Chondrocyte (in vitro differentiated cells): ENCODE data around the gene IFNB1. TPM values are rescaled to one million over a fixed set of nuclear protein-coding genes. Genes with fewer than 3 reads are reported as not detected.

Source experiments
- DNase-seq: peaks from one replicate; pipeline ENCODE4 v3.0.0; 2021; ENCODE audit warnings: mixed read lengths, low spot score
- H3K27ac Mint-ChIP-seq: one replicate; pipeline ENCODE4 v1.8.0; 2021; ENCODE audit warnings: mild to moderate bottlenecking, moderate library complexity, mixed read lengths; ENCODE audit not compliant: unreplicated experiment
- H3K27me3 Mint-ChIP-seq: 2 replicates; pipeline ENCODE4 v1.8.0; 2021; ENCODE audit warnings: low read depth, mixed read lengths
- H3K36me3 Mint-ChIP-seq: 2 replicates; pipeline ENCODE4 v1.8.0; 2021; ENCODE audit warnings: low read depth, mixed read lengths
- H3K4me1 Mint-ChIP-seq: 2 replicates; pipeline ENCODE4 v1.8.0; 2021; ENCODE audit warnings: low read depth, mild to moderate bottlenecking, mixed read lengths
- H3K4me3 Mint-ChIP-seq: one replicate; pipeline ENCODE4 v1.8.0; 2021; ENCODE audit warnings: mild to moderate bottlenecking, moderate library complexity, mixed read lengths; ENCODE audit not compliant: unreplicated experiment
- H3K9me3 Mint-ChIP-seq: 2 replicates; pipeline ENCODE4 v1.8.0; 2021; ENCODE audit warnings: low read depth, mixed read lengths
- long read RNA-seq: library from polyadenylated mRNA; stranded (forward); transcript quantifications from one replicate; pipeline ENCODE4 v2.0.0, GENCODE V29; 2021
- total RNA-seq: library from RNA; stranded (reverse); gene quantifications from 3 replicates; pipeline ENCODE4 v1.2.1, GENCODE V29; 2021
- TF ChIP-seq, protein P1 (sequence below): fragments of 200-600 bp; sonication (generic); IDR thresholded peaks from 2 replicates; pipeline ENCODE4 v1.5.0; 2021; ENCODE audit warnings: antibody characterized with exemption, mild to moderate bottlenecking, moderate library complexity

The IFNB1 gene
- not detected in 3 replicates for total RNA-seq
- long read RNA-seq: 0 reads

DNA sequence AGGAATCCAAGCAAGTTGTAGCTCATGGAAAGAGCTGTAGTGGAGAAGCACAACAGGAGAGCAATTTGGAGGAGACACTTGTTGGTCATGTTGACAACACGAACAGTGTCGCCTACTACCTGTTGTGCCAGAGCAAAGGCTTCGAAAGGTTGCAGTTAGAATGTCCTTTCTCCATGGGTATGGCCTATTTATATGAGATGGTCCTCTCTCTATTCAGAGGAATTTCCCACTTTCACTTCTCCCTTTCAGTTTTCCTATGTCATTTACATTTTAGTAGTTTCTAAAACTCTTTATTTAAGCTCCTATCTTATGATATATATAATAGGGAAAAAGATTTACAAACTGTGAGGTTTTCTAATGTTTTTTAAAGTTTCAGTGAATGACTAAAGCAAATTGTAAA, at the start of gene IFNB1:
Gene IFNB1, minus strand, starts transcription at position 162 of the 400 bp plus-strand sequence. Its CDS starts 73 bp downstream, at position 89.
- no peak for DNase-seq
- TF ChIP-seq, protein P1, sequence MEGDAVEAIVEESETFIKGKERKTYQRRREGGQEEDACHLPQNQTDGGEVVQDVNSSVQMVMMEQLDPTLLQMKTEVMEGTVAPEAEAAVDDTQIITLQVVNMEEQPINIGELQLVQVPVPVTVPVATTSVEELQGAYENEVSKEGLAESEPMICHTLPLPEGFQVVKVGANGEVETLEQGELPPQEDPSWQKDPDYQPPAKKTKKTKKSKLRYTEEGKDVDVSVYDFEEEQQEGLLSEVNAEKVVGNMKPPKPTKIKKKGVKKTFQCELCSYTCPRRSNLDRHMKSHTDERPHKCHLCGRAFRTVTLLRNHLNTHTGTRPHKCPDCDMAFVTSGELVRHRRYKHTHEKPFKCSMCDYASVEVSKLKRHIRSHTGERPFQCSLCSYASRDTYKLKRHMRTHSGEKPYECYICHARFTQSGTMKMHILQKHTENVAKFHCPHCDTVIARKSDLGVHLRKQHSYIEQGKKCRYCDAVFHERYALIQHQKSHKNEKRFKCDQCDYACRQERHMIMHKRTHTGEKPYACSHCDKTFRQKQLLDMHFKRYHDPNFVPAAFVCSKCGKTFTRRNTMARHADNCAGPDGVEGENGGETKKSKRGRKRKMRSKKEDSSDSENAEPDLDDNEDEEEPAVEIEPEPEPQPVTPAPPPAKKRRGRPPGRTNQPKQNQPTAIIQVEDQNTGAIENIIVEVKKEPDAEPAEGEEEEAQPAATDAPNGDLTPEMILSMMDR: no peak
- H3K27me3 Mint-ChIP-seq: no peaks in the 10 kb centered on the region
- H3K27ac Mint-ChIP-seq: no peak within 1 kb of the TSS
- peaks cover 3% of the 10 kb centered on the region for H3K9me3 Mint-ChIP-seq
- no peak within 1 kb of the TSS for H3K4me3 Mint-ChIP-seq
- no peaks in the 10 kb centered on the region for H3K36me3 Mint-ChIP-seq
- H3K4me1 Mint-ChIP-seq: peaks cover 4% of the 10 kb centered on the region

DNA sequence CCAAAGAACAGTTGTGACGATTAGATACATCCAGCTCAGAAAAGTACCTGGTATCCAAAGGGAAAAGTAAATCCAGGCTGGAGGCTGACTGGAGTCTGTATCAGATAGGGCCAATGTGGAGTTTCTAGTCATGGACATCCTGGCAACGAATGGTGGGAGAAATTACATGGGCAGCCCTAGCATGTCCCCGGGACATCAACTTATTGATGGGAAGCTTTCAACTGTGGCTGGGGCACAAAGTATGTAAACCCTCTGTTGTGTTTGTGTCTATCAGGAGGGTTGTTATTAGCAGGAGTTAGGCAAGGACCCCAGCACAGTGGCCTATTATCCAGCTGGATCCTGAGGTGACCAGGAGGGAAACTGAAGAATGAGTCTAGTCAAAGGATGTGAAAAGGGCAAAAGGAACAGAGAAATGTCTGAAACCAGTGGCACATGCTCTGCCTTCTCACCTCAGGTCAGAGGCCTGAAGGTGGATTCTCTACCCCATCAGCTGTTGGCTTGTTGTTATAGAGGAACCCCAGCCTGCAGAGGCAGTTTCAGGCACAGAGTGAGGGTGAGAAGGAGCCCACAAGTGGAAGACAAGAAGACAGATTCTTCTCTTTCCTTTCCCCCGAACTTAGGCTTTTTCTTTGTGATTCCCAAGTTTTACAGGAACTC, 44.0 kb upstream of the IFNB1 start:
- Mint-ChIP-seq H3K9me3 (no peaks in the 10 kb centered on the region), H3K4me1 (no peaks in the 10 kb centered on the region), H3K4me3 (no peak overlapping the region), H3K27me3 (peaks cover 54% of the 10 kb centered on the region), H3K27ac (no peak overlapping the region), H3K36me3 (no peaks in the 10 kb centered on the region)
- DNase-seq: no peak
- TF ChIP-seq, protein P1: no peak

DNA sequence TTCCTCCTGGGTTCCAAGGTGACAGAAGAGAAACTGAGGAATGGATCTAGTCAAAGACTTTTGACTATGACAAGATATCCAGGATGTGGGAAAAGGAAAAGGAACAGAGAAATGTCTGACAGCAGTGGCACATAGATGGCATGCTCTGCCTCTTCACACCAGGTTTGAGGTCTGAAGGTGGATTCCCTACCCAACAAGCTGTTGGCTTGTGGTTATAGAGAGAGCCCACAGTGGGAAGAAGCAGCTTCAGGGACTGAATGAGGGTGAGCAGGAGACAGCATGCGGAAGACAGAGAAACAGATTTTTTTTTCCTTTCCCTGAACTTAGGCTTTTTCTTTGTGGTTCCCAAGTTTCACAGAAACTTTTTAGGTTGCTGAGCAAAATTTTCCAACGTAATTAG, 43.3 kb upstream of the IFNB1 start:
- DNase-seq: no peak
- H3K4me1 Mint-ChIP-seq: no peaks in the 10 kb centered on the region
- no peak overlapping the region for H3K27ac Mint-ChIP-seq
- no peak overlapping the region for H3K4me3 Mint-ChIP-seq
- peaks cover 57% of the 10 kb centered on the region for H3K27me3 Mint-ChIP-seq
- TF ChIP-seq, protein P1: no peak
- H3K36me3 Mint-ChIP-seq: no peaks in the 10 kb centered on the region
- H3K9me3 Mint-ChIP-seq: no peaks in the 10 kb centered on the region

DNA sequence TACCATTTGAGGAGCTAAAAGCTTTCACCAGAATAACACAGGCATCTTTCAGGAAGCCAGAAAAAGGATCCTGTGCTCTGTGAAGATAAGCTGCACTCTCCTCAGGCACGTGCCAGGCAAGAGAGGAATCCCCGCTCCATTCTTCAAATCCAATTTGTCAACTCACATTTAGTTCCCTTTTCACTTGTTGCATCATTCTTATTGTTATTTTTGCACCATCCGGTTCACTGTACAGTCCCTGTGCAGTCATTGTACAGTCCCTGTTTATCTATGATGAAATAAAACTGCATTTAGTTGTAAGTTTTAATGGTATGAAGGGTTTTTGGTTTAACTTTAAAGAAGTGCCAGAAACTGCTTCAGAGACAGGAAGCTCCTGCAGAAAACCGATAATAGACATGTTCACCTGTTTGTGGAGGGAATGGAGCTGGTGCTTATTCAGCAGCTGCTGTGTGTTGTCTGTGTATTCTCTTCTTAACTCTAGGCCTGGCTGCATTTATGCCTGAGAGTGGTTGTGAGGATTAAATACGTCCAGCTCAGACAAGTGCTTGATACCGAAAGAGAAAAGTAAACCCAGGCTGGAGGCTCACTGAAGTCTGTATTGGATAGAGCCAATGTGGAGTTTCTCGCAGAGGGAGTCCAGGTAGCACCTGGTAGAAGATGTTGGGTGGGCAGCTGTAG, 41.5 kb upstream of the IFNB1 start:
- Mint-ChIP-seq H3K36me3 (no peaks in the 10 kb centered on the region), H3K4me1 (peaks cover 3% of the 10 kb centered on the region), H3K4me3 (no peak overlapping the region), H3K27me3 (peaks cover 51% of the 10 kb centered on the region), H3K9me3 (no peaks in the 10 kb centered on the region), H3K27ac (no peak overlapping the region)
- TF ChIP-seq, protein P1: no peak
- no peak for DNase-seq

DNA sequence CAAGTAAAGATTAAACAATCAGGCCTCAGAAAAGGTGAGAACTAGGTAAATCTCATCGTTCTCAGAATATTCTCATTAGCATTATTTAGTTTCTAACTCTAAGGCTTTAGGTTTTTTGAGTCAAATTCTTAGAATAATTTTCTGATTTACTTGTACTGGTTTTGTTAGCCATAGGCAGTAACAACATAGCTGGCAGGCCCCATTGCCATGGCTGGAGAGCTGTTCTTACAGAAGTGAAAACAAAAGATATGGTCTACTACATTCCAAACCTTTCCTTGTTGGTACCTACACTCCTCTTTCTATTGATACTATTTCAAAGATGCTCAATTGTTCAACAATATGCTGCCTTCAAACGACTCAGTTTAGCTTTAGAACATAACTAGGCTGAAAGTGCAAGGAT, 36.6 kb upstream of the IFNB1 start:
- Mint-ChIP-seq H3K9me3 (no peaks in the 10 kb centered on the region), H3K36me3 (no peaks in the 10 kb centered on the region), H3K27me3 (peaks cover 38% of the 10 kb centered on the region), H3K27ac (no peak overlapping the region), H3K4me1 (peaks cover 3% of the 10 kb centered on the region), H3K4me3 (no peak overlapping the region)
- TF ChIP-seq, protein P1: no peak
- DNase-seq: no peak
